Mucosa of descending colon (tissue), 3 donors: Measurements from ENCODE around the gene PCDH8. TPM values are rescaled to one million over a fixed set of nuclear protein-coding genes. Genes with fewer than 3 reads are reported as not detected.

Source experiments
- ATAC-seq: fragments of 200-7000 bp; cut with Tn5 transposase; one replicate; pipeline ENCODE4 v1.9.1; 2020; ENCODE audit warnings: mild to moderate bottlenecking, moderate library complexity
- DNase-seq, 3 donors: peaks; one replicate each; pipeline ENCODE4 v3.0.0-alpha.2; 2020
- H3K36me3 ChIP-seq: fragments of 200-600 bp; one replicate; pipeline ENCODE4 v1.8.0; 2021; ENCODE audit warnings: low read depth, mild to moderate bottlenecking
- H3K4me1 ChIP-seq: fragments of 200-600 bp; one replicate; pipeline ENCODE4 v1.8.0; 2021; ENCODE audit warnings: low read depth, mild to moderate bottlenecking
- H3K4me3 ChIP-seq: fragments of 200-600 bp; one replicate; pipeline ENCODE4 v1.8.0; 2021; ENCODE audit warnings: mild to moderate bottlenecking
- H3K9me3 ChIP-seq: fragments of 200-600 bp; one replicate; pipeline ENCODE4 v1.8.0; 2021; ENCODE audit warnings: mild to moderate bottlenecking
- intact Hi-C, 2 donors: fragments of 100-400 bp; cut with DNase I in 1 of 2; cut with micrococcal nuclease in 1 of 2; formaldehyde crosslinking; loops; one replicate each; pipeline versions ENCODE4 v1.11.0 to v1.11.1; 2022; cut with DNase I, micrococcal nuclease
- total RNA-seq, 3 donors: library from RNA; stranded (reverse); fragmentation: NEBNext Ultra II Directional in 2 of 3; extraction: Animal tissue kit (Norgen Biotek cat#: 25700) in 2 of 3; gene quantifications; one replicate each; pipeline versions ENCODE4 v1.2.1 to v1.2.4, GENCODE V29; 2021 to 2023
- TF ChIP-seq, protein P1 (sequence below): fragments of 200-600 bp; IDR thresholded peaks from one replicate; pipeline ENCODE4 v1.8.0; 2022; ENCODE audit warnings: antibody characterized with exemption, mild to moderate bottlenecking
- donor health status: DM: no; HTN: no; CAD: no; lungs with moderate emphysema.
- donor health status: DM: no; HTN: no; CAD: no.
- donor health status: DM: no; HTN: yes; CAD: no.

Gene PCDH8
- total RNA-seq, 3 donors from 2014 or later, result 0.12 to 0.38 (median 0.17) TPM

DNA sequence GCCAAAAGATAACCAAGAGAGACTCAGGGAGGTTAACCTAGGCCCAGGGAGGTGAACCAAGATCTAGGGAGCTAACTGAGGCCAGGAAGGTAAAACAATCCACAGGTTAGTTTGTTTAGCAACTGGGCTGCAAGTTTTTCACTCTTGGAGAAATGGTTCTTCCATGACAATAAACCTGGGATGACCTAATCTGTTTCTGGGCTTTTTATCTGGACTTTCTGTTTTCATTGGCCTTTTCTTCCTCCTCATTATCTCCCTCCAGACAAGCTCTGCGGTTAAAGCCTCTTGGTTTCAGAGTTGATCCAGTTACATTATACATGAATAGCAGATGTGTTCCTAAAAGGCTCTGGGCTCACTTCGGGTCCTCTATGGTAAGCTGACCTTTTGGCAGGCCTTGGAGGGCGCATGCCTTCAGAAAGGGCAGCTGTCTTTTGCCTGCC, 44.2 kb downstream of the PCDH8 start:
- Histone ChIP-seq H3K4me1 (no peaks in the 10 kb centered on the region), H3K9me3 (no peaks in the 10 kb centered on the region), H3K36me3 (no peaks in the 10 kb centered on the region), H3K4me3 (no peak overlapping the region)
- TF ChIP-seq, protein P1, sequence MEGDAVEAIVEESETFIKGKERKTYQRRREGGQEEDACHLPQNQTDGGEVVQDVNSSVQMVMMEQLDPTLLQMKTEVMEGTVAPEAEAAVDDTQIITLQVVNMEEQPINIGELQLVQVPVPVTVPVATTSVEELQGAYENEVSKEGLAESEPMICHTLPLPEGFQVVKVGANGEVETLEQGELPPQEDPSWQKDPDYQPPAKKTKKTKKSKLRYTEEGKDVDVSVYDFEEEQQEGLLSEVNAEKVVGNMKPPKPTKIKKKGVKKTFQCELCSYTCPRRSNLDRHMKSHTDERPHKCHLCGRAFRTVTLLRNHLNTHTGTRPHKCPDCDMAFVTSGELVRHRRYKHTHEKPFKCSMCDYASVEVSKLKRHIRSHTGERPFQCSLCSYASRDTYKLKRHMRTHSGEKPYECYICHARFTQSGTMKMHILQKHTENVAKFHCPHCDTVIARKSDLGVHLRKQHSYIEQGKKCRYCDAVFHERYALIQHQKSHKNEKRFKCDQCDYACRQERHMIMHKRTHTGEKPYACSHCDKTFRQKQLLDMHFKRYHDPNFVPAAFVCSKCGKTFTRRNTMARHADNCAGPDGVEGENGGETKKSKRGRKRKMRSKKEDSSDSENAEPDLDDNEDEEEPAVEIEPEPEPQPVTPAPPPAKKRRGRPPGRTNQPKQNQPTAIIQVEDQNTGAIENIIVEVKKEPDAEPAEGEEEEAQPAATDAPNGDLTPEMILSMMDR, result no peak
- intact Hi-C loops, result no loop called here
- DNase-seq, result no peak
- no peak for ATAC-seq

GRCh38 chr13:52800856-52801255, 47.6 kb downstream of the PCDH8 start:
- DNase-seq, result no peak

DNA sequence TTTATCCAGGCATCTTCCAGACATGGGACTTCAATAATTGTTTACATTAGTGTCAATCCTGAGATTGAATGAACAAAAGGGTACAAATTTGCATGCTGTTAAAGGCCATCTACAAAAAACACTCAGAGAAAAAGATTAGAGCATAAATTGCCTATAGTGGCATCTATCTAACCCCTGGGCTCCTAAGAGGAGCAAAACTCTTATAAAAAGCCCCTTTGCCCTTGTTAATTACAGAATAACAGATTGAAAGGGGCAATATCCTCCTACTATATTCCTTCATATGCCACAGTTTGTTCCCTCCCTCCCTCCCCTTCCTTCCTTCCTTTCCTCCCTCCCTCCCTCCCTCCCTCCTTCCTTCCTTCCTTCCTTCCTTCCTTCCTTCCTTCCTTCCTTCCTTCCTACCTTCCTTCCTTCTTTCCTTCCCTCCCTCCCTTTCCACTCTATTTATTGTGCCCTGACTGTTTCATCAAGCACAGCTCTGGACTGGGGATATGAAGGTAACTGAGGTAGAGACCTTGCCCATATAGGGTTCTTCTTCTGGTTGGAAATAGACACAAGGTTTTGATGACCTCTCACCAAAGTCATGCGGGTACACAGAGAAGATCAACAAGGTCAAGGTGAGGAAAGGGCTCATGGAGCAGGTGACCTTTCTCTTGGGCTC, 49.5 kb downstream of the PCDH8 start:
- TF ChIP-seq, protein P1, result no peak
- H3K9me3 ChIP-seq, result no peaks in the 10 kb centered on the region
- intact Hi-C loops, result no loop called here
- no peaks in the 10 kb centered on the region for H3K4me1 ChIP-seq
- no peak overlapping the region for H3K4me3 ChIP-seq
- DNase-seq, result no peak
- ATAC-seq, result no peak
- H3K36me3 ChIP-seq, result no peaks in the 10 kb centered on the region

More at GRCh38 chr13:52800856-52801255, 47.6 kb downstream of the PCDH8 start:
- intact Hi-C loops, result no loop called here
- Histone ChIP-seq H3K36me3 (no peaks in the 10 kb centered on the region), H3K9me3 (no peaks in the 10 kb centered on the region), H3K4me3 (no peak overlapping the region), H3K4me1 (no peaks in the 10 kb centered on the region)
- TF ChIP-seq, protein P1, result no peak
- ATAC-seq, result no peak

DNA sequence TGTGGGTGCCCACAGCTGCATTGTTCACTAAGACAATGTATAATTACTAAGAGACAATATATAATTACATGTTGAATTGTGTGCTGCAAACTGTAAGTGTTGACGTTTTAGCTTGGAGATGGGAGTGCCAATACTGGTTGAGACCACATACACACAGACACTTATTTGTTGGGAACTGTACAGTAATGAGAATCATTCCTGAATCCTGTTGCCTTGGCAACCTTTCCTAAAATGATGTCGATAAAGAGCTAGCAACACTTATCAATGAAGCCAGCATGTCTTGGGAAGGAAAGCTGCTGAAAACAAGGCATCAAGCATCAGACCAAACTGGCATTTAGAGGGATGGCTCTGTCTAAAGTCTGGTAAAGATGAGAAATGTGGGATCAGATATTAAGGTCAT, 51.3 kb downstream of the PCDH8 start:
- H3K4me1 ChIP-seq, result no peaks in the 10 kb centered on the region
- no peaks in the 10 kb centered on the region for H3K36me3 ChIP-seq
- no peak for DNase-seq
- no peak for ATAC-seq
- H3K4me3 ChIP-seq, result no peak overlapping the region
- intact Hi-C loops, result no loop called here
- TF ChIP-seq, protein P1, result no peak
- no peaks in the 10 kb centered on the region for H3K9me3 ChIP-seq

DNA sequence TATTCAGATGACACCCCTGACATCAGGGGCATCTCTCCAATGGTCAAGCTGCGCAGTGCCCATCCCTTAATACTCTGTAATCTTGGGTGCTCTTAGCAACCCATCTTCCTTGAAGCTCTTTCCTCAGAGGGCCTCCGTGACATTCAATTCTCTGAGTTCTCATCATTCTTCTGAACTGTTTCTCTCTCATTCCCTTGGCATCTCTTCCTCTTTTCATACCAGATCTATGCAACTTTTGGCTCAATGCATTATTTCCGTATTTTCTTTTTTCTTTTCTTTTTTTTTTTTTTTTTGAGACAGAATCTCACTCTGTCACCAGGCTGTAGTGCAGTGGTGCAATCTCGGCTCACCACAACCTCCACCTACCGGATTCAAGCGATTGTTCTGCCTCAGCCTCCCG, 53.9 kb downstream of the PCDH8 start:
- ATAC-seq (no peak), DNase-seq (no peak)
- Histone ChIP-seq H3K9me3 (no peaks in the 10 kb centered on the region), H3K4me1 (no peaks in the 10 kb centered on the region), H3K36me3 (no peaks in the 10 kb centered on the region), H3K4me3 (no peak overlapping the region)
- TF ChIP-seq, protein P1, result no peak
- intact Hi-C loops, result no loop called here
